Stimulated activated naive CD4-positive, alpha-beta T cell (primary cell): ENCODE measurements around the gene DENND1A.
"Not testable (repeated sequence)": the region's sequence is repeated elsewhere in the genome, so short reads cannot be mapped to it uniquely, and the experiment has no call there.

Experiments
- DNase-seq, 6 experiments: peaks; one replicate each; lab custom pipeline; 2025; lab: John Stamatoyannopoulos, UW

The DENND1A gene, protein sequence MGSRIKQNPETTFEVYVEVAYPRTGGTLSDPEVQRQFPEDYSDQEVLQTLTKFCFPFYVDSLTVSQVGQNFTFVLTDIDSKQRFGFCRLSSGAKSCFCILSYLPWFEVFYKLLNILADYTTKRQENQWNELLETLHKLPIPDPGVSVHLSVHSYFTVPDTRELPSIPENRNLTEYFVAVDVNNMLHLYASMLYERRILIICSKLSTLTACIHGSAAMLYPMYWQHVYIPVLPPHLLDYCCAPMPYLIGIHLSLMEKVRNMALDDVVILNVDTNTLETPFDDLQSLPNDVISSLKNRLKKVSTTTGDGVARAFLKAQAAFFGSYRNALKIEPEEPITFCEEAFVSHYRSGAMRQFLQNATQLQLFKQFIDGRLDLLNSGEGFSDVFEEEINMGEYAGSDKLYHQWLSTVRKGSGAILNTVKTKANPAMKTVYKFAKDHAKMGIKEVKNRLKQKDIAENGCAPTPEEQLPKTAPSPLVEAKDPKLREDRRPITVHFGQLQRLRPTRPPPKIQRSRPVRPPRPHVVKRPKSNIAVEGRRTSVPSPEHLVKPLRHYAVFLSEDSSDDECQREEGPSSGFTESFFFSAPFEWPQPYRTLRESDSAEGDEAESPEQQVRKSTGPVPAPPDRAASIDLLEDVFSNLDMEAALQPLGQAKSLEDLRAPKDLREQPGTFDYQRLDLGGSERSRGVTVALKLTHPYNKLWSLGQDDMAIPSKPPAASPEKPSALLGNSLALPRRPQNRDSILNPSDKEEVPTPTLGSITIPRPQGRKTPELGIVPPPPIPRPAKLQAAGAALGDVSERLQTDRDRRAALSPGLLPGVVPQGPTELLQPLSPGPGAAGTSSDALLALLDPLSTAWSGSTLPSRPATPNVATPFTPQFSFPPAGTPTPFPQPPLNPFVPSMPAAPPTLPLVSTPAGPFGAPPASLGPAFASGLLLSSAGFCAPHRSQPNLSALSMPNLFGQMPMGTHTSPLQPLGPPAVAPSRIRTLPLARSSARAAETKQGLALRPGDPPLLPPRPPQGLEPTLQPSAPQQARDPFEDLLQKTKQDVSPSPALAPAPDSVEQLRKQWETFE

DNA sequence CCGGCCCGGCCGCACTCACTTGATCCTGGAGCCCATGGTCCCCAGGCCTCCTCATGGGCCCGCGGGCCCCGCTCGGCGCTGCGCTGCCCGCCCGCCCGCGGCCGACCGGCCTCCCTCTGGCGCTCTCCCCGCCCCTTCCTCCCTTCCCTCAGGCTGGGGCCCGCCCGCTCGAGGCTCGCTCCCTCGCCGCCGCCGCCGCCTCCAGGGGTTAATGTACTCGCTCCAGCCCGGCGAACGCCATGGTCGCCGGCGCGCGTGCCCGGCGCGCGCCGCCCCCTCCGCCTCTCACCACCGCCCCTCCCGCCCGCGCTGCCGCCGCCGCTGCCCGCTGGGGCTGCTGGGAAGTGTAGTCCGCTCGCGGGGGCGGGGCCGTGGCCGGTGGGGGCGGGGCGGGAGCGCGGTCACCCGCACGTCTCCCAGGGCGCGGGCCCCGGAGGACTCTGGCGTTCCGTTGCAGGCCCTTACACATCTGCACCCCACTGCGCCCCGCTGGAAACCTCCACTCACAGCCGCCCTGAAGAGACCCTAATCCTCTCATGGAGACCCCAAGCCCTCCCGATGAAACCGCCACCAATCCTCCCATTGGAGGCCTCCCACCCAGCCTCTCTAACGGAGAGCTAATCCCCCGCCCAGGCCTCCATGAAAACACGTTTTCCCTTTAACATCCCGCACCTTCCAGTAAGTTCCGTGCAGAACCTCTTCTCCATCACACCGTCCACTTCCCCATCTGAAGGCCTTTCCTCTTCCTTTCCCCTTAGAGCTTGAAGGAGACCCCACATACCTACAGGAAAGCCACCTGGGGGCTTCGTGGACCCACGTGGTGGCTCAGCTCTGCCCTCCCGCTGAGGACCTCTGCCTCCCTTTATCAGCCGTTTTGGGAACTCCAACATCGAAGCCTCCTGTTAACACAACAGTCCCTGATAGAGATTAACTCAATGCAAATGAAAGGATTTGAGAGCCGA lies at the start of gene DENND1A:
DENND1A (minus strand) TSS at position 257 of the 962 bp plus-strand sequence; CDS start at position 36, 221 bp downstream.
- DNase-seq: peak; percentile 62 to 82 (median 77)

DNA sequence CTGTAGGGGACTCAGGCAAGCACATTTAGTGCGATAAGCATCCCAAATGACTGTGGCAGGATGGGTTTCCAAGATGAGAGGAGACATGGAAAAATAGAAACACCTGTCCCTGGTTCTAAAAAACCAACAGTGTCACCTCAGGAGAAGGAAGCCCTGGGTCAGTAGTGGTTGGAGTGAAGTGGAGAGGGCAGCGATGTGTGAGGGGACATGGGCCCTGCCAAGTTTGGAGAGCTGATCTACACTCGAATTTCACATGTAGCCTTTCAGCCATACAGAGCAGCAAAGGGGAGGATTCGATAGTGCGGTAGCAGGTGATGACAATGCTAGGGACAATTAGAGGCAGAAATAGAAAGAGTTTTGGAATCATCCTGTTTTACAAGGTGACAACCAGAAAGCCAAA lies 49.1 kb upstream of the DENND1A start:
- DNase-seq: no peak

DNA sequence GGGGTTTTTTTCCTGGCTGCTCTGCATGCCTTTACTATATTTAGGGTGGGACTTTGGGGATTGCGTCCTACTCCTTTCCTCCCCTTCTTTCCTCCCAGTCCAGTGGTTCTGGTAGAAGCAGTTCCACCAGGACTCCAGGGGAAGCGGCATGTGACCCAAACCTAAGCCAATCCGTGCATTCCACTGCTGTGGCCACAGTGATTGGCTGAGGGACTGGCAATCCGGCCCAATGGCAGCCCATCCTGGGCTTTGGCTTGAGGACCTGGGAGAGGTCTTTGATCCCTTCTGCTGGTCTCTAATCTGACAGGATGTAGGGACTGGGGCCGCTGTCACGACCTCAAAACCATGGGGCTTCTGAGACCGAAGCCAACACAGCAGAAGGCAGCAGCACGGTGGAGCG lies 46.7 kb upstream of the DENND1A start:
- not testable (repeated sequence) for DNase-seq

DNA sequence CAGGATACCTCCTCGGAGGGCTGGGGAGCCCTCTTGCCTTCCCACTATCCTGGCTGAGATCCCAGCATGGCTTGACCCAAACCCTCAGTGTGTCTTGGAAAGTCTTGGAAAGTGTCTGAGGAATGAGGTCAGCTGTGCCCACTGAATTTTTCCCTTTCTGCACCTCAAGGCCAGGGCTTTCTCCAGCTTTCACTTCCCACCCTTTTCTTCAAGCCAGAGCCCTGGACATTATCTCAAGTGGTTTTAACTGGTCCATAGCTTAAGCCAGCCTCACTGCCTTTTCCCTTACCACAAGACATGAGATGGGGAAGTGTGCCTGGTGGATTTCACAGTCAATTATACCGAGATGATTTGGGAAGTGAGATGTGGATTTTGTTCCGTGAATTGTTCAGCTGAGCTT lies 45.9 kb upstream of the DENND1A start:
- DNase-seq: no peak

DNA sequence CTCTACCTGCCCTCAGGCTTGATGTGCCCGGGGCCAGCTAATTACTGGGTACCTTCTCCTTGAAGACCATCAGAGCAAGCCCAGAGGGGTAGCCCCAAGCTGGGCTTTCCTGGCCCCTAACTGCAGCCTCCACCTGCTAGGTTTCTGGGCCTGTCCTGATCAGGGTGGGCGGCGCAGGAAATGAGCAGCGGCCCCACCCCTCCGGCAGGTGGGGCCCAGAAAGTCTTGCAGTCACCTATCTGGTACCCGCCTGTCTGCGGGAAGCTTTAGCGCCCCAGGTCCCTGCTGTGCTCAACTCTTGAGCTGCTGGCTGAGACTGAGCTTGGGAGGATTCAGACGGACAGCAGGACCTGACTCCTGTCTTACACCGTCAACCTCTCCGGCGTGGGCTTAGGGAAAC lies 44.5 kb upstream of the DENND1A start:
- DNase-seq: no peak

DNA sequence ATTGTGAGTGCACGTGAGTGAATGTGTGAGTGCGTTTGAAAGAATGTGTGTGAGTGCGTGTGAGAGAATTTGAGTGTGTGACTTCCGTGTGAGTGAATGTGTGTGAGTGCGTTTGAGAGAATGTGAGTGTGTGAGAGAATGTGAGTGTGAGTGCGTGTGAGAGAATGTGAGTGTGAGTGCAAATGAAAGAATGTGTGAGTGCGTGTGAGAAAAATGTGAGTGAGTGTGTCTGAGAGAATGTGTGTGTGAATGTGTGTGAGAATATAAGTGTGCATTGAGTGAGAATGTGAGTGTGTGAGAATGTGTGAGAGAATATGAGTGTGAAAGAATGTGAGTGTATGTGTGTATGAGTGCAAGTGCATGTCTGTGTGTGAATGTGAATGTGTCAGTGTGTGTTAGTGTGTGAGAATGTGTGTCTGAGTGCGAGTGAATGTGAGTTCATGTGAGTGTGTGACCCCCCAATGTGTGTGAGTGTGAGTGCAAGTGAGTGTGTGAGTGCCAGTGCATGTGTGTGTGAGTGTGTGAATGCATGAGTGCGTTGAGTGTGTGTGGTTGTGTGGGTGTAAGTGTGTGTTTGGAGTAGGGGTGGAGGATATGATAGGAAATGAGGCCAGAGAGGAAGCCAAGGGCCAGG lies 43.8 kb upstream of the DENND1A start:
- DNase-seq: no peak

DNA sequence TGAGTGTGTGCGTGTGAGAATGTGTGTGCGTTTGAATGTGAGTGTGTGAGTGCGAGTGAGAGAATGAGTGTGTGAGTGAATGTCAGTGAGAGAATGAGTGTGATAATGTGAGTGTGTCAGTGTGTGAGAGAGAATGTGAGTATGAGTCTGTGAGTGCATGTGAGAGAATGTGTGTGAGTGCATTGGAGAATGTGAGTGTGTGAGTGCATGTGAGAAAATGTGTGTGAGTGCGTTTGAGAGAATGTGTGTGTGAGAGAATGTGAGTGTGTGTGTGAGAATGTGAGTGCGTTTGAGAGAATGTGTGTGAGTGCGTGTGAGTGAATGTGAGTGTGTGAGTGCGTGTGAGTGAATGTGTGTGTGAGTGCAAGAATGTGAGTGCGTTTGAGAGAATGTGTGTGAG lies 42.7 kb upstream of the DENND1A start:
- no peak for DNase-seq

DNA sequence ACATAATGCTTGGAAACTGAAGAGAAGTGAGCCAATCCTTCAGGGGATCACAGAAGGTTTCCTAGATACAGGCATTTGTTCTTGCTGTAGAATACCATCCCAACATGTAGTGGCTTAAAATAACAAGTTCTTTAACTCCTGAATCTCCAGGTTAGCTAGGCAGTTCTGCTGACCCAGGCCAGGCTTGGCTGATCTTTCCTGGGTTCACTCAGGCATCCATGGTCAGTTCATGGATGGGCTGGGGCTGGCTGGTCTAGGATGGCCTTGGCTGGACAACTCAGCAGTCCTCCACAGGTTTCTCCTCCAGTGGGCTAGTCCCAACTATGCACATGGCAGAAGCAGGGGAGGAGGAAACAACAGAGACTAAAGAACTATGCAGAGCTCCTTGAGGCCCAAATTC lies 37.4 kb upstream of the DENND1A start:
- no peak for DNase-seq

DNA sequence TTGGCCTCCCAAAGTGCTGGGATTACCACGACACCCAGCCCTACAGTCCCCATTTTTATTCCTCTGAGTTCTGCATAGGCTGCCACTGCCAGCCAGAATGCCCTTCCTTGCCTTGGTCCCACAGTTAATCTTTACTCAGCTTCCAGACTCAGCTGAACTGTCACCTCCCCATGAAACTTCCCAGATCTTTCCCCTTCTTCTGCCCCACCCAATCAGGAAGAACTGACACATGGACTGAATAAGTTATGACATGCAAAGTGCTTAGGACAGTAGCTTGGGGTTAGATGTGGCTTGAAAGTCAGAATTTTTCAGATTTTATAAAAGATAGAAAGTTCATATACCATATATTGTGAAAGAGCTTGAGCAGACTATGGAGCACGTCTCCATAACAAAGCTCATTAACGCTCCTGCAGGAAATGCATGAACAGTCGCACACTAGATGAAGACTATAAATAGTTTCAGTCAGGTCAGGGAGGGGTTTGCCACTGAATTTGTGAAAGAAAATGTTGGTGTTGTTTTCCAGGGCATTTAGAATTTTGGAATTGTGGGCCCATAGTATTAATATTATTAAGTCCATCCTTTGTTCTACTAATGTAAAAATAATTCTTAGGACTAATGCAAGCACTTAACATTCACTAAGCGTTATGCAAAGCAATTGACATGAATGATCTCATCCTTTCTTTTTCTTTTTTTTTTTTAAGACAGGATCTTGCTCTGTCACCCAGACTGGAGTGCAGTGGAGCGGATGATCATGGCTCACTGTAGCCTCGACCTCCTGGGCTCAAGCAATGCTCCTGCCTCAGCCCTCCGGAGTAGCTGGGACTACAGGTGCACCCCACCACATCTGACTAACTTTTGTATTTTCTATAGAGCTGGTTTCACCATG lies 36.1 kb upstream of the DENND1A start:
- DNase-seq: no peak

DNA sequence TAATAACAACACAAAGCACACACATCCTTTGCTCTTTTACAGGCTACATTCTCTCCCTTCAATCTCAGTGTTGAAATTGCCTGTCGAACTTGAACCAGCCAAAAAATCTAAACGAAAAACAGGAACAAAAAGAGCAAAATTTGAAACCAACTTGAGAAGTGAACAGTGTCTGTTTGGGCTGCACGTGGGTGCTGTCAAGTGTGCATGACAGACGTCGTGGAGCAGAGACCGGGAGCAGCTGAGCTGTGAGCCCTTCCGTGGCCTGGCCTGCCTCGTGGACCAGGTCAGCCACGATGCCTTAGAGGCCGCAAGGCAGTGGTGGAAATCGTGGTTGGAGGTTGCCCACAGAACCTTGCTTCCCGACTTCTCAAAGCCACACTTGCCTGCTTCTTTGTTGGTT lies 34.8 kb upstream of the DENND1A start:
- DNase-seq: no peak

DNA sequence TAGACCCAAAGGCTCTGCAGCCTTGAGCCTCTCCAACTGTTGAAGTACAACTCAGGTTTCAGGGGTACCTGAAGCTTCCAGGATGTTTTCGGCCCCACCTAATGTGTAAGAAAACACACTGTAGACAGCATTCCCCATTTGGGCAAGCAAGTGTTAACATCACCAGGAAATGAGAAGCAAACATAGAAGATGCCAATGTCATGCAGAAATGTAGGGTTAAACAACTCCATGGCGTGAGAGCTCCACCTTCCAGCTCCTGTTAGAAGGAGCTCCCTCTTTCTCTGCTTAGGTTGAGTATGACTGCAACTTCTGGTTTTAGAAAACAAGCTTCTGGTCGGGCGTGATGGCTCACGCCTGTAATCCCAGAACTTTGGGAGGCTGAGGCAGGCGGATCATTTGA lies 31.0 kb upstream of the DENND1A start:
- no peak for DNase-seq

DNA sequence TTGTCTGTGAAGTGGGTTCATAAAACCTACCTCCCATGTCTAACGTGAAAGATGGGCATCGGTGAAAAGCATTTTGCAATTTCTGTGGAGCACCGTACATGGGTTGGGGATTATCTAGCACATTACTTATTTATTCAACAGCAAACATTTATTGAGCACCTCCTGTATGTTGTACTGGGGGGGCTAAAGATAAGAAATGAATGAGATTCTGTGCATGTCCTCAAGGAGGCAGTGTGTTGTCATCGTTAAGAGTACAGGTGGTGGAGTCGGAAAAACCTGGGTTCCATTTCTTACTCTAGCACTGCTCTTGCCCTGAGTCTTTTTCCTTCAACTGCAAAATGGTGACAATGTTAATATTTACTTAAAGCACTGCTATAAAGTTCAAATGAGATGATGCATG lies 30.4 kb upstream of the DENND1A start:
- no peak for DNase-seq

DNA sequence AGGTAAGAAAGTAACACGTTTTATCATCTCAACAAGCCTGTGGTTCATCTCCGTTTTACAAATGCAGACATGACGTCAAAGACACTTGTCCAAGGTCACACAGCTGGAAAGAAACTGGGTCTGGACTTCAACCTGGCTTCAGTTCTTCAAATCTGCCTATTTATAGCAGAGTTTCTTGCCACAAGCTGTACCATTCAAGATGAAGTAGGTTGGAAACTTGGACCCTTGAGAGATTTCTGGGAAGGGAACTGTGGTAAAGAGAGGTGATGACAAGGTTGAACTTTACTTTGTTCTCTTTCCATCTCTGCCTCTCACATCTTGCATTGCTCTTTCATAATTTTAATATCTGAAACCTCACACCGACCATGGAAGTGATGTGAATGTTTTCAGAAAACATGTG lies 29.9 kb upstream of the DENND1A start:
- DNase-seq: no peak

DNA sequence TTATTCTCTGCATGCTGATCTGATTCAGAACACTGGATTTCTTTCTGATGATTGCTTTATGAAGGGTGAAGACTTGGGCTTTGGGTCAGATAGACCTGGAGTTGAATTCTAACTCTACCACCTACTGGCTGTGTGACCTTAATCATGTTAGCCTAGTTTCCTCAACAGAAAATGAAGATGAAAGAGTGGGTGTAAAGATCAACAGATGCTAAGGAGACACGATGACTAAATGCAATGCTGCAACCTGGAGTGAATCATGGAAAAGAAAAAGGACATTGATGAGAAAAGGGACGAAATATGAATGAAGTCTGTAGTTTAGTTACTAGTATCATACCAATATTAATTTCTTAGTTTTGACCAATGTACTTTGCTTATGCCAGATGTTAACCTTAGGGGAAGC lies 27.8 kb upstream of the DENND1A start:
- no peak for DNase-seq

DNA sequence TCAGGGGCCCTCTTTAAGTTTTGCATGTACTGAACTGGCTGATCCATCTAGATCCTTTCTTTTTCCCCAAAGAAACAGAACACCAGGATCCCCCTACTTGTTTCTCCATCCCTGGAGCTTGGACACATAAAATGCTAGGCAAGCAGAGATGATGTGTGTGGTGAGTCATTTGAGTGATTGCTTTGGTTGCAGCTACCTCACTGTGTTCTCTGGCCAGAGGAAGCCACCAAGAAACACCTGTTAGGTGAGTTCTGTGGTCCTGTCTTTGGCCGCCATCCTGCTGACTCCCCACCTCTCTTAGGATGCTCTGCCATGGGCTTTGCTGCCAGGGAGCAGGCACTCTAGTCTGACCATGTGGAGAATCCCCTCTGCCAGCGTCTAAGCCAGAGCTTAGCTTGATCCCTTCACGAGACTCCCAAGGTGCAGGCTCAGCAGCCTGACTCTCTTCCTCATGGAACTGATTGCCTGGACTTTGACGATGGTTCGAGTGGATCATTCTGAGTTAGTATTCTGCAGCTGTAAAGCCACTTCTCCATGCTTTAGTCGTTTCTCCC lies 27.3 kb upstream of the DENND1A start:
- DNase-seq: no peak

DNA sequence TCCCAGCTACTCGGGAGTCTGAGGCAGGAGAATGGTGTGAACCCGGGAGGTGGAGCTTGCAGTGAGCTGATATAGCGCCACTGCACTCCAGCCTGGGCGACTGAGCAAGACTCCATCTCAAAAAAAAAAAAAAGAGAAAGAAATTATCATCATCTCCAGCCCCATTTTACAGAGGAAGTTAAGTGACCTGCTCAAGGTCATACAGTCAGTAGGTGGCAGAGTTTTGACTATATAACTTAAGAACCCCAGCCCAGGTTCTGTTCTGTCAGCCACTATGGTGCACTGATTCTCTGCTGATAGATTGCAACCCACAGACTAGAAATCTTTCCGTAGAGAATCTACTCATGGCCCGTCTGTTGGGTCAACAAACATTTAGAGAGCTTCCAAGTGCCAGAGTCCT lies 25.7 kb upstream of the DENND1A start:
- no peak for DNase-seq

DNA sequence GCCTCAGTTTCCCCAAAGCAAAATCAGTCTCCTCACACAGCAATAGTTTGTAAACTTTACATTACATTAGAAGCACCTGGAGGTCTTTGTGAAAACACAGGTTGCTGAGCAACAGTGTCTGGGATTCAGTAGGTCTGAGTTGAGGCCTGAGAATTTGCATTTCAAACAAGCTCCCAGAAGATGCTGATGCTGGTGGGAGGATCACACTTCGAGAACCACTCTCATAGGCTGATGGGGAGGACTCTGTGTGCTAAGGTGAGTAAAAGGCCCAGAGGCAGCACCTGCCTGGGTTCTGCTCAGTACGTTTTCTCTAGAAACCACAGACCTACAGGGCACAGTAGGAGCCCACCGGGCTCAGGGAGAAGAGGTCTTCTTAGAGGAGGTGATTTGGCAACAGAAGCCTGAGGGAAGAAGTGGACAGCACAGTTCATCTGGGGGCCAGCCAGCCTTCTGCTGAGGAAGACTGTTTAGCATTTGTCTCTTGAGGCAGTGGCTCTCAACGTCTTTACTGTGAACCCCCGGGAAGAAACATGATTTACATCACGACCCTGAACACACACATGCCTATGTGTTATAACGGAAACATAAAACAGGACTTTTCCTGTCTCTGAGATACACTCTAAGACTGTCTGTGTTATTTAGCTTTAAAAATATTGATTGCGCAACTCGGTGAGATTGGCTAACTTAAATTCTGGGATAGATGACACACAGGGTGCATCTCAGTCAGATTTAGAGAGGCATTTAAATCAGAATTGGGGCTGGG lies 24.8 kb upstream of the DENND1A start:
- no peak for DNase-seq

DNA sequence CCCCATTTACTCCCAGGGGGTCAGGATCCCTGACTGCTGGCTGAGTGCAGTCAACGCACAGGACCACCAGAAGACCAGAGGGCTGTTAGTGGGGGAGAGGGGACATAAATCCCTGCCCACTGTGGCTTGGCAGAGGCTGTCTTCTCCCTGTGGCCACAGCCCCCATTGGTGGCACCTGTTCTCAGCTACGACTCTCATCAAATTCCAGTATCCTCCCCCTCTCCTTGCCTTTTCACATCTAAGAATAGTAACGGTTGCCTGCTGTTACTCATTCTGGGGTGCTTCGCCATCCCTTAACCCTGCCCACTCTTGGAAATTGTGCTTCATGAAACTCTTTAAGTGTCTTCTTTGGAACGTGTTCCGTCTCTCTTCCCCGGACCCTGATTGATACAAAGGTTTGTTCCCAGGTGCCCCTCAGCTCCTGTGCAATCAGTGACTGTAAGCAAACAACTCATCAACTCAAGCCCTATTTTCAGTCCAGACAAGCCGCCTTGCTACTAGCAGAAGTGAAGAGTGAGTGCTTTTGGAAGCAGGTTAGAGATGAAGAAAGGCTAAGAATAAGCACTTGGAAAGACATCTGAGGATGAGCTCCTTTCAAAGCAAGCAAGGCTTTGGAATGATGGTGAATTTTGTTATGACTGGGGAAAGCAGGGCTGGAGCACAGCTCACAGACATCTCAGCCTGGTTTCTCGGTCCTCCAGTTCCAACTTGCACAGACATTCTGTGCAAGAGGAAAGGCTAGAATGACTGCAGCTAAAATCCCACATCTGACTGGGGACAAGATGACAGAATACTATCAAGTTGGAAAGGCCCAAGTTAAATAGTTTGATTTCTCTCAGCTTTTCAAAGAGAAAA lies 22.9 kb upstream of the DENND1A start:
- DNase-seq: no peak
